GM12892 (cell line): ENCODE results near the gene SRC.

Experiments
- POLR2A ChIP-seq: IDR thresholded peaks from 2 replicates; pipeline ENCODE4 v1.6.1; 2011; ENCODE audit warnings: low read depth, low read length, control low read depth
- TAF1 ChIP-seq: IDR thresholded peaks from 2 replicates; pipeline ENCODE4 v1.6.1; 2011; ENCODE audit warnings: low read depth, mild to moderate bottlenecking, control low read depth, low read length, borderline replicate concordance

- no peak for TF ChIP-seq POLR2A
- no peak for TF ChIP-seq TAF1
These were observed 44.6 kb downstream of the SRC start for GRCh38 chr20:37390503-37390890.
